OCI-M1 (cell line): ENCODE data around the gene TNK2.
"Not testable (repeated sequence)": the region's sequence is repeated elsewhere in the genome, so short reads cannot be mapped to it uniquely, and the experiment has no call there.

Experiments used
- DNase-seq: peaks from one replicate; lab custom pipeline; 2025; lab: John Stamatoyannopoulos, UW

The TNK2 gene

DNA sequence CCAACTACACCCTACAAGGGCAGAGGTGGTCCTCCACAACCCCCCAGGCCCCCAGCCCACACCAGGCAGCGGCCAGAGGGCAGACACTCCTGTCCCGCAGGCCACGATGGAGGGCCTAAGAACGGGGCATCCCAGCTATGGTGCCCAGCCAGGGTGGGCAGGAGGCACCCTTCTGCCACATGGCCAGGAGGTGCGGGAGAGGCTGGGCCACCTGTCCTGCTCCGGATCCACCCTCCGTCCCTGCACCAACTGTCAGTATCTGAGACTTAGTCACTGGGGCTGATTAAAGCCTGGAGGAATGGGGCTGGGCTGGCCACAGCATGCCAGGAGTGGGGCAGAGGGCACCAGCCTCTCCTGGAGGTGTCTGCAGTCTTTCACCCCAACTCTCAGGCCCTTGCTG is 37.9 kb downstream of the TNK2 start:
- DNase-seq = no peak

DNA sequence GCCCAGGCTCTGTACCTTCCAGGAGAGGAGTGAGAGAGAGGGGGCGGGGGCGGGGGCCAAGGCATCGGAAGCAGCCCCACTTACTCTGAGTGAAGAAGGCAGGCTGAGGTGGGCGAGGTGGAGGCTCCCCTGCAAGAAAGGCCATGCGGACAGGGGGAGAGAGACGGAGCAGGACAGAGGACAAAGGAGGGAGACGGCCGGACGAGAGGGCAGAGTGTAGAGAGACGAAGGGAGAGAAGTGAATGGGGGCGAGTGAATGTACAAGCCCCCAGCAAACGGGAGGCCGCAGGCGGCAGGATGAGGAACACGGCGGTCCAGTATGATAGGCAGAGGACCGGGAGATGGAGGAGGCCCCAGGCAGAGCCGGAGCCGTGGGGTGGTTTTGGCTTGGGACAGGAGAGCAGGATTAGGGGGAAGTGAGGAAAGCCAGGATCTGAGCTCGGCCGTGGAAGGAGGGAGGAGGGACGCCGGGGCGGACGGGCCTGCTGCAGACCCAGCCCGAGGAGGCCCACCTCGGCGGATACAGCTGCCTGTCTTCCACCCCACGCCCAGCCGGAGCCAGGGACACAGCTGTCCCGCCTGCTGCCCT is 38.8 kb downstream of the TNK2 start:
- no peak for DNase-seq

DNA sequence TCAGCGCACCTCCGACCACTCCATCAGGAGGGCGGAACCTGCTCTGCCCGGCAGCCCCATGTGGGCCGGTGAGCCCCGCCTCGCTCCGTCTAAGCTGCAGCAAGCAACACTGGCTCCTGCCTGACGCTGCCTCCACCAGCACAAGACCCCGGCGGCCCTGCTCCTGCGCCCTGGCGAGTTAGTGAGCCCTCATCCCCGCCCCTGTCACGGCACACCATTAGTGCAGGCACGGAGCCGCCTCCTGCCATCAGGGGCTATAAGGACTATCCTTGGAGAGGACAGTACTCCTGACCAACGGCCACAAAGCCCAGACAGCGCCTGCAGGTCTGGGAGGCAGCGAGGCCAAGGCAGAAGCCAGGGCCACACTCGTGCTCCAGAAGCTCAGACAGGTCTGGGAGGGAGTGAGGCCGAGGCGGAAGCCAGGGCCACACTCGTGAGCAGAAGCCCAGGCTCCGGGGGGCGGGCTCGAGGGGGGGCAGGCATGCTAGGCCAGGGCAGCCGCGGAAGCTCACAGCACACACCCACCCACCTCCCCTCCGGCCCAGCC is 39.4 kb downstream of the TNK2 start:
- DNase-seq = no peak

DNA sequence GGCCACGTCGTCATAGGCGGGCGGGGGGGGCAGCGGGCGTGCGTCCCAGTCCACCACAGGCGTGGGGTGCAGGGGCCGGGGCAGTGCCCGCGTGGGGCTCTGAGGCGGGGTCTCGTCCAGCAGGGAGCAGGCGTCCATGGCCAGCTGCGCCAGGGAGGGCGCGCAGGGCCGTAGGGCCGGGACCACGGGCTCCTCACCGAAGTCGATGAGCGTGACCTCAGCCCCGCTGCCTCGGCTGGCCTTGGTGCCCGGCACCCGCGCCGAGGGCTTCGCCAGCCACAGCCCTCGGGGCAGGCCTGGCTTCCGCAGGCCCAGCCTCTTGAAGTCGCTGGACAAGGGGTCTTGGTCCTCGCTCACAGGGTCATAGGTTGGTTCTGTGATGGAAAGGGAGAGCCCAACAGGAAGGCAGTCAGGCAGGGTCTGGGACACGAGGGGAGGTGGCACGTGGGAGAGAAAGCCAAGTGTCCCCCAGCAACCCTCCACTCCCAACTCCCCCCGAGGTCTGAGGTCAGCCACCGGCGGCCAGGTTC is 40.0 kb downstream of the TNK2 start:
- DNase-seq = no peak

DNA sequence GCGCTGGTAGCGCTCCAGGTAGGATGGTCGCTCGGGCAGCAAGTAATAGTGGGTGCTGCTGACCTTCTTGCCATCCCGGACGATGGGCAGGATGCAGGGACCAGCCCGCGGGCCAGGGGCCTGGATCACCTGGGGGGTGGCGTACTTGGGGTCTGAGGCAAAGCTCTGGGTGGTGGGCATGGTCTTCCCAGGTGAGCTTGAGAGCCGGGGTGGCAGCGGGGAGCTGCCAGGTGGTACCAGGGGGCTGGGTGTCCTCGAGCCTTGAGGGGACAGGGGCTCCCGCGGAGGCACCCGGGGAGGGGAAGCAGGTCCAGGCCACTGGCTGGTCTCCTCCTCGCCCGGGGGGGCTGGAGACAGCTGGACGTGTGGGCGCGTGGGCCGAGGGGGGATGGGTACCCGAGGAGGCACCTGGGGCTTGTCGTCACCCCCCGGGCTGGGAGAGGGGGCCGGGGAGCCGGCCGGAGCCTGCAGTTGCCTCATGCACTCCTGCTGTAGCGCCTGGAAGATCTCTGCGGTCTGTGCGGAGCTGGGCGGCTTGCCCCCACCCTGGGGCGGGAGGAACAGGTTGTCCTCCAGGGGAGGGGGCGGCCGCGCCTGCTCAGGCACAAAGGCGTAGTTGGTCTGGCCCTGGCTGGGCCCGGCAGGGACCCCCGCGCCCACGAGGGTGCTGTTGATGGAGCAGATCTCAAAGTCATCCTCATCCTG is 40.6 kb downstream of the TNK2 start:
- DNase-seq = no peak

DNA sequence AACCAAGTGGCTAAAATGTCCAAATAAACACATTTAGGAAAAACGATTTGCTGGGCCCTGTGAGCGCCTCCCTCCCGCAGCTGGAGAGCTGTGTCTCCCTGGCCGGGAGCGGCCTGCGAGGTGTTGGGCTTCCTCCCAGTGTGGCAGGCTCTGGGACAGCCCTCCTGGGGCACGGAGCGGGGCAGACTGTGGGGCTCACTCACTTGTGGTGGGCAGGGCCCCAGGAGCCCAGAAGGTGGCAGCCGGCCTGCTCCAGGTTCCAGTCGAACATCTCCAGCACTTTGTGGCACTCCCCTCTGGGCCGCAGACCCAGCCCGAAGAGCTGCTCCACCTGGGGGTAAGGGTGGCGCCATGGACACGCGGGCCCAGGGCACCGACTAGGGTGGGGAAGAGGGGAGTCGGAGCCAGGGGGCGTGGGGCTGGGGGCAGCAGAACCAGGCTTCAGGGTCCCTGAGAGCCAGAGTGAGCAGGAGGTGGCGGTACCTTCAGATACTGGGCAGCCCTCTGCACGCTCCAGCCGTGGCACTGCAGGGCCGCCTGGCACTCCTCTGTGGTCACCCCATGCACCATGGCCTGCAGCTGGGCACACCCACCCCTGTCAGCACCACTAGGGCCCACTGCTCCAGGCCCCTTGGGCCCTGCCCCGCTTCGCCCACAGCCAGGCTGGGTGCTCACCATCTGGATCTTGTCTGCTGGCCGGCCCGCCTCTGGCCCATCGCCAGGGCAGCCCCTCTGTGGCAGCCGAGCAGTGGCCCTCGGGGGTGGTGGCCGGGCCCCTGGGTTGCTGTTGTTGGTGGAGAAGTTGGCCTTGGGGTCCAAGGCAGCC is 41.5 kb downstream of the TNK2 start:
- no peak for DNase-seq

DNA sequence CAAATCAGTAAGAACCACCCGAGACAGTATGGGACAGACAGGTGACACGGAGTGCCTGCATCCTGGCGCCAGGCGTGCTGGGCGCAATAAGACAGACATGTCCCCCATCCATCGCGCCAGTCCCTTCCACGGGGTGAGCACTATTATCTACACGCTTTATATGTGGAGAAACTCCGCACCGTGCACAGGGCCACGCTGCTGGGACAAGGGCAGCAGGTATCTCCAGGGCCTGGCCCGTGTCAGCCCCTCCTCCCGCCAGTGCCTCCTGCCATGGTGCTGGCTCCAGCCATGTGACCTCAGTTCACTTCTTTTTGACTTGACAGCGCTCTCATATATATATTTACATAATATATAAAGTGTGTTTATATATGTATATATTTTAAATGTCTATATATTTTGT is 42.6 kb downstream of the TNK2 start:
- no peak for DNase-seq

DNA sequence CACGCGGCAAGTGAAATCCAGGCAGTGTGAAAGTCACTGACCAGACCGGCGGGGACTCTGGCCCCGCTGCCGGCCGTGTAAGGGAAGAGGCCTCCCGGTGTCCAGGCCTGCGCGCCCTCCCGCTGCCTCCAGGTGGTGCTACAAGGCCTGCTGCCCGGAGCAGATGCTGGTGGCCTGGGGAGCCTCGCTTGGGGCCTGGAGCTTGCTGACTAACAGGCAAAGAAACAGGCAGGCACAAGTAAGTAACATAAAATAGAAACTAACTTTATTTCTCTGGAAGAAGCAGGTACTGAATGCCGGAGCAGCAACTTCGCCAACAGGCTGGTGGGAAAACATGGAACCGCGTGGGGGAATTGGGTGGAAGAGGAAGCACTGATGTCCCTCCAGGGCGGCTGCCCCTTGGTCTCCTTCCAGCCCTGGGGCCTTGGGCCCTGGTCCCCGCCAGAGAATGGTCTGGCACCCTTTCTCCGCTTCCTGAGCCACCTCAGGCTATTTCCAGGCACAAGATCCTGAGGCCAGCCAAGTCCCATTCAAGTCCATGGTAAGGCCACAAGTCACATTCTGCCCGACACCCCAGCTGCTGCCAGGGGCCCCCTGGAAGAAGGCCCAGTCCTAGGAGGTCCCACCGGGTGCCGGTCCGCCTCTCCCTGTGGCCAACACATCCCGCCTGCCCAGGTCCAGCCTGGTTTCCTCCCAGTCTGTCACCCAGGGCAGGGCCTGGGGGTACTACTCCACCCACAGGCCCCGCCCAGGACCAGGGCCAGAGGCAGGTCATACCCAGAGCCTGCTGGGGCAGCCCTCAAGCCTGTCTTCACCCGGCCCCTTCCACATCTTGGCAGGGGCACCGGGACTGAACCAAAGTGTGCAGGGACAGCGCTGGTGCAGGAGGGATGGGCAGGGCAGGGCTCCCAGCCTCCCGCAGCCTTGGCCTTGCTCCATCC is 45.0 kb downstream of the TNK2 start:
- peak; percentile 84 for DNase-seq

DNA sequence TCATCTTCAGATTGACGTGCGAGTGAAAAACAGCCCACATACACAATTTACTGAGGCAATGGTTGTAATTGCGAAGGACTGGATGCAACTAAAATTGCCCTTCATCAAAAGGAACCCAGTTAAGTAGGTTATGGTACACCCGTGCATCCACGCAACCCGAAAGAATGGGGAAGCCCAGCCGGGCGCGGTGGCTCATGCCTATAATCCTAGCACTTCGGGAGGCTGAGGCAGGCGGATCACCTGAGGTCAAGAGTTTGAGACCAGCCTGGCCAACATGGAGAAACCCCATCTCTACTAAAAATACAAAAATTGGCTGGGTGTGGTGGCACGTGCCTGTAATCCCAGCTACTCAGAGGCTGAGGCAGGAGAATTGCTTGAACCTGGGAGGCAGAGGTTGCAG is 46.0 kb downstream of the TNK2 start:
- not testable (repeated sequence) for DNase-seq

DNA sequence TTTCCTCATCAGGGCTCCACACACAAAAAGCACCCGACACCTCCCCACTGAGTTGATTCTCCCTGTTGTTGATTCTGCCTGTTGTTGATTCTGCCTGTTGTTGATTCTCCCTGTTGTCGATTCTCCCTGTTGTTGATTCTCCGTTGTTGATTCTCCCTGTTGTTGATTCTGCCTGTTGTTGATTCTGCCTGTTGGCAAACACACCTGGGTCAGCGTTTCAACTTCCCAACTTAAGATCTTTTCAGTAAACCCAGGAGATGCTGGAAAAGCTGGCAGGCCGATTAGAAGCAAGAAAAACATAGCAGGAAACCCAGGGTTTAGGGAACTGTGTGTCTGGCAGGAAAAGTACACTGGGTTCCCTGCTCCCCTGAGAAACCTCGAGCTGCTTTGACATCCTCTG is 47.9 kb downstream of the TNK2 start:
- no peak for DNase-seq

DNA sequence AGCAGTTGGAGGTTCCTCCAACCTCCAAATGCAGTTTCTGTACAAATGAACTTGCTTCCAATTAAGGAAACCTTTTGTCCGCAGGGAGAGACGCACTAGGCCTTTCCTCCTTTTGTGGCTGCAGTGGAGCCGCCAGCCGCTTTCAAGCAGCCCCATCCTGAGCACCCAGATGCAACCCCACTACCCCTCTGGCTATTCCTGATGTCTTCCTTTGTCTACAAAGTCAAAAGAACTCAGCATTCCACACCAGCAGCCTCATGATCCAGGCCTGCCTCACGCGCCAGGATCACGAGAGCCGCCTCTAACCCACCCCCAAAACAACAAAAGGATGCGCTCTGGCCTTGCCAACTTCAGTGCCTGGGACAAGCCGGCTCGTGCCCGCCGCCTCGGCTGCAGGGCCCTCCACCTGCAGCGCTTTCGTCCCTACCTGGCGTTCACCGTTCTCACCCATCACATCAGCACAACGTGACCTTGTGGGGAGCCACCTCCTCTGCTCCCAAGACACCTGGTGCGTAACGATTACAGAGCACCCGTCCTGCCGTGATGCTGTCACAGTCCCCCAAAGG is 48.4 kb downstream of the TNK2 start:
- no peak for DNase-seq

DNA sequence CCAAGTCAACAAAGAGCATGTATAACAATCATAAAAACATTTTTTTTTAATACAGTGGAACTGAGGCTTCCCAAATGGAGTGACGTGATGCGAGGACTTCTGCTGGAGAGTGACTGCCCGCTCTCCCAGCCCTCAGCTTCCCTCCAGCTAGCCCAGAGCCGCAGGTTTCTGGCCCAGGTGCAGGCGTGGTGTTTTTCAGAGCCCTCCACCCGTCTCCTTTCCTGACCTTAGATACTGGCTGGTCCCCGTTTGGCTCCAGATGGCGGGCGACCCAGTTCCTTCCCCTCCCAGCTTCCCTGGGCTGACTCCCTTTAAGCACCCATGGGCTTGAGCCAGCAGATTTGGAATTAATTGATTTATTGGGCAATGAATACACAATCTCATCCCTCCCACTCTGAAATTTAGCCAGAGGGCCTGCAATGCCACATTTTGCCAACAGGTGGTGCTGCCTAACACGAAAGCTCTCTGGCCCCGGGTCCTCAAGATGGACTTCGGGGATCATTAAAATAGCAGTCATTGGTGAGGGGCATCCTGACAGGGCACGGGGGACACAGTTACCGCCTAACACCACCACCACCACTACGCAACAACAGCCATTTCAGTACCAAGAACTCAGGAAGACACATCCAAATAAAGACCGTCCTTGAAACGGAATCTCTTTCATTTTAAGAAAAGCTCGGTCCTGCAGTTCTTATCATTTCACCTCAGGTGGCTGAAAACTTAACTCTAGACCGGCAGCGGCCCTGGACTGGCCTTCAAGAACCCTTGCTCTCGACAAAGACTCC is 49.1 kb downstream of the TNK2 start:
- peak; percentile 71 for DNase-seq

DNA sequence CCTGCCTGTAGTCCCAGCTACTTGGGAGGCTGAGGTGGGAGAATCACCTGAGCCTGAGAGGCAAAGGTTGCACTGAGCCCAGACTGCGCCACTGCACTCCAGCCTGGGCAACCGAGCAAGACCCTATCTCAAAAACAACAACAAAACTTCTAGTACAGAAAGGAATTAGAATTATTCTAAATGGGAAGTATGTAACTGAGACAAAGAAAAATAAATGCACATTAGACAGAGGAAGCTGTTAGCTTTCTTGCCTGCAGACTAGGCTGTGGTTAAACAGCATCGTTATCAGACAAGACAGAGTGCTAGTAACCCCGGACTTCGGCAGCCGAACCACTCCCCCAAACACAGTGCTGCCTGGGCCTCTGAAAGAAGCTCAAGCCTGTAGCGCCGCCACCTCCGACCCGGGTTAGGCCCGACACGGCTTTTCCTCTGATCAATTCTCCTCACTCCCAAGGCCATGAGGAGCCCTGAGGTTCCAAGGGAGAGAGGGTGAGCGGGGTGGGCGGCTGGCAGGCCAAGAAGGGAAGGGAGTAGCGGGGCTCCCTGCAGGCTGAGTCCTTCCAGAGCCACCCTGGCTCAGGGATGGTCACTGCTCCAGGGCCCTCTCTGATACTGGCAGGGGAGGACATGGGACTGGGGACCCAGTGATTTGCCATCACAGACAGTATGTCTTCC is 51.8 kb downstream of the TNK2 start:
- DNase-seq = peak; percentile 93

DNA sequence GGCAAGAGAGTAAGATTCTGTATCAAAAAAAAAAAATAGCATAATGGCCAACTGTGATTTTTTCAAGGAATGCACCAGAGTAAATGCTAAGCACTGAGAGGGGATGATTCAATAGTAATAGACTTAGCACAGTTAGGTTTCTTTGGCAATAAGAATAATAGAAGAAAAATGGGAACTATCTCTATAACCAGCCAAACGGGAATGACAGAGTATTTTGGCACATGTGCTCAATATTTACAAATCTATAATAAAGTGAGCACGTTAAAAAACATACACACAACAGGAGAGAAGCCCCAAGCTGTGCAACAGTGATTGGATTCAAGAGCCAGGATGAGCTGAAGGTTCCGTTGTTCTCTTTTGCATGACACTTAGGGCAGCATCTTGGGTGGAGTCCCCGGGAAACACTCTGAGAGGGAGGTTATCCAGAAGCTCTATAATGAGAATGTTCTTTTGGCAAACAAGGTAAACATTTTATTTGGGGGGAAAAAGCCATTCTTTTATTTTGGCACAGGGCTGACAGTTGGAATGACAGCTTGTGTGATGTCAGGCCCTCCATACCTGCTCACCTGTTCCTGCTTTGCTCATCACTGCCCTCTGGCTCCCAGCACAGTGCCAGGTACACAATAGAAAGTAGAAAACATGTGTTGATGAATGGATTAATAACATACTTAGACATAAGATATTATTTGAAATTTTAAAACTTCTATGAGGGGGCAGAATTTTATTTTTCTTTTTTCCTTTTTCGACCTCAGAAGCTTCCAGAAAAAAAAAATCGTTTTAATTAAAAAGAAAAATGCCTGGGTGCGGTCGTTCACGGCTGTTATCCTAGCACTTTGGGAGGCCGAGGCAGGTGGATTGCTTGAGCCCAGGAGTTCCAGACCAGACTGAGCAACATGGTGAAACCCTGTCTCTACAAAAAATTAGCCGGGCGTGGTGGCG is 52.6 kb downstream of the TNK2 start:
- DNase-seq = no peak

DNA sequence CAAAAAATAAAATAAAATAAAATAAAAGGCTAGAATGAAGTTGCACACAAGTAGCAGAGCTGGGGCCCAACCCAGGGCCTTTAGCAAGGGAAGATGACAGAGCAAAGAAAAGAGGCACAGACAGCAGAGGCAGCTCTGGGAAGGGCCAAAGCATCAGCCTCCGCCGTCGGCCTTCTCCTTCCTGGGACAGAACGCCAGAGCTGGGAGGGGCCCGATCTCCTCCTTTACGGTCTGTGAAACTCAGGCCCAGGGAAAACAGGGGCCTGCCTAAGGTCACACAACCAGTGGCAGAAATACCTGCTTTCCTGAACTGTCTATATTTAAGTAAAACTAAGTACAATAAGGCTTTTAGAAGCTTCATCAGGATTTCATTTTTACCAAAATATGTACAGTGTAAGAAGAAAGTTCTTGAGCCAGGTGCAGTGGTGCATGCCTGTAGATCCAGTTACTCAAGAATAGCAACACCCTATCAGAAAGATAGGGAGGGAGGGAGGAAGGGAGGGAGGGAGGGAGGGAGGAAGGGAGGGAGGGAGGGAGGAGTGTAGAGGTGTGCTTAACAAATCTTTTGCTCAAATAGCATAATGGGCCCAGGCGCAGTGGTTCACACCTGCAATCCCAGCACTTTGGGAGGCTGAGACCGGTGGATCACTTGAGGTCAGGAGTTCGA is 53.6 kb downstream of the TNK2 start:
- peak; percentile 12 for DNase-seq

DNA sequence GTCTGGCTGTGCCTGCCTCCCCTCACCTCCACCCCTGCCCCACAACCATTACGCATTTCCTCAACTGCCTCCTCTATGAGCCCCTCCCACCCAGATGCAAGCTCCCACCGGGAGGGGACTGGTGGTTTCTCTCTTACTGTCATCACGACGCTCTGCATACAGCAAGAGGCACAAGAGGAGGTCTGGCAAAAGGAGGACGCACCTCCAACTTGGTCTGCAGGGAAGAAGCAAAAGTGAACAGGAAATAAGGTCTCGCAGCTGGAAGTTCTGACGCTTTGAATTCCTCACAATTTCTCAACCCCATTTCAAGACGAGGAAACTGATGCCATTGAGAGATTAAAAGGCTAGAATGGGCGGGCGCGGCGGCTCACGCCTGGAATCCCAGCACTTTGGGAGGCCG is 54.4 kb downstream of the TNK2 start:
- DNase-seq = no peak

DNA sequence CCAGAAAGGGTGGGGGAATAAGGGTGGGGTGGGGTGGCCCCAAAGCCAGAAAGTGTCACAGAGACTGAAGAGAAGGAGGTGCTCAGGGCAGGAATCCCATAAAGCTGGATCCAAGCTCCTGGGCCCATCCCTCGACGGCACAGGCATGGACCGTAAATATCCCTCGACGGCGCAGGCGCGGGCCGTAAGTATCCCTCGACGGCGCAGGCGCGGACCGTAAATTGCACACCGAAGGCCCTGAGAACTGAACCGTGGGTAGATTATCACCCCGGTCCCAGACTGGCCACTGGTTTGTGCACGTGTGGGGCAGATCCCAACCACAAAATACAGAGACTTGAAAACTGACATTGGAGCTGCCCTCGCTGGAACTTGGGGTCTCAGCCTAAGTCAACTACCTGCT is 55.3 kb downstream of the TNK2 start:
- no peak for DNase-seq
